ENCODE data around the gene XYLT1.

DNA sequence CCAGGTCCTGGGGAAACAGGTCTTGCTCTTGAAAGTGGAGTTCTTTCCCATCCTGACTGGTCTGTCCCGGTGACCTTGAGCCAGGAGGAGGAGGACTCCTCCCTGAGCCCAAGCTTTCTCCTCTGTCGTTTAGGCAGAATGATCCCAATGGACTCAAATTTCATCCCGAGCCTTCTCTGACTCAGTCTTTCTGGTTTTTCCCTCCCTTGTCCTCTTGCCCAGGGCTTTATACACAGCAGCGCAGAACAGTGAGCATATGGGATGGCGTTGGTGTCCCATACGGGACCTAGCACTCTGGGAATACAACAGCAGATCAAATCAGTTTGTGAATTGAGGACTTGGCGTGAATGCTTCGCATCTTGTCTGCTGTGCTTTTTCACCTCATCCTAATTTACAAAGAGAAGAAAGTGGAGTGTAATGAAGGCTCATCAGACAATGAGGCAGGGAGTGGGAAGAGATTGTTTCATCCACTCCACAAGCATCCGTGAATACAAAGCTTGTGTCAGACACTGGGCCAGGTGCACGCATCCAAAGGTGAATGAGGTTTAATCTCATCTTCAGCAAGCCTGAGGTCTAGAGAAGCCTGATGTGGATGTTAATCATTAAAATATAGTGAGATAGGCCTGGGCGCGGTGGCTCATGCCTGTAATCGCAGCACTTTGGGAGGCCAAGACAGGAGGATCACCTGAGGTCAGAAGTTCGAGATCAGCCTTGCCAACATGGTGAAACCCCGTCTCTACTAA lies 1.1 kb upstream of the XYLT1 start:
- no peak for TF ChIP-seq EZH2 (IDR thresholded peaks at IDR 0.05)
- TF ChIP-seq POLR2AphosphoS5 (IDR thresholded peaks at IDR 0.05; ENCODE audit: borderline replicate concordance, low read depth, low read length), result no peak
- TF ChIP-seq FOXP2 (optimal IDR thresholded peaks at IDR 0.05; ENCODE audit: control extremely low read depth, extremely low read length, insufficient read depth), result no peak

Measured in SK-N-MC (cell line).